Esophagus muscularis mucosa (tissue), 3 donors: ENCODE results near the gene CDCP2.

Experiments
- CTCF ChIP-seq, 3 experiments: fragments of 200-600 bp in 2 of 3; fragments of 450-650 bp in 1 of 3; sonication (generic) in 2 of 3; IDR thresholded peaks; one replicate each; pipeline ENCODE4 v1.5.1; 2017 to 2019; ENCODE audit warnings: antibody characterized with exemption in 3 of 3, mild to moderate bottlenecking in 2 of 3, moderate library complexity in 1 of 3
- EP300 ChIP-seq: sonication (generic); formaldehyde crosslinking; IDR thresholded peaks from one replicate; pipeline ENCODE4 v1.6.1; 2017; ENCODE audit warnings: antibody characterized with exemption

- no peak for TF ChIP-seq CTCF (IDR thresholded peaks at IDR 0.05)
- no peak for TF ChIP-seq EP300
Observed at GRCh38 chr1:54086754-54087153, 66.0 kb downstream of the CDCP2 start.
